NB4 (cell line): ENCODE results near the gene LMBR1L.

Source experiments
- DNase-seq: peaks from one replicate; pipeline ENCODE4 v3.0.0; 2010; ENCODE audit warnings: low read depth
- H3K4me3 ChIP-seq: one replicate; pipeline ENCODE4 v1.5.1; 2011; ENCODE audit warnings: mild to moderate bottlenecking, low read depth, low read length, moderate library complexity
- CTCF ChIP-seq: IDR thresholded peaks from one replicate; pipeline ENCODE4 v1.5.1; 2012; ENCODE audit warnings: low read depth, low read length
- MYC ChIP-seq: IDR thresholded peaks from 2 replicates; pipeline ENCODE4 v1.6.1; 2011; ENCODE audit warnings: low read depth, low read length
- POLR2A ChIP-seq: IDR thresholded peaks from 2 replicates; pipeline ENCODE4 v1.6.1; 2011; ENCODE audit warnings: mild to moderate bottlenecking; ENCODE audit not compliant: insufficient read length; ENCODE audit errors: extremely low read depth
- TF ChIP-seq, protein P1 (sequence below): IDR thresholded peaks from 2 replicates; pipeline ENCODE4 v1.6.1; 2011; ENCODE audit warnings: low read depth, low read length

LMBR1L gene, protein sequence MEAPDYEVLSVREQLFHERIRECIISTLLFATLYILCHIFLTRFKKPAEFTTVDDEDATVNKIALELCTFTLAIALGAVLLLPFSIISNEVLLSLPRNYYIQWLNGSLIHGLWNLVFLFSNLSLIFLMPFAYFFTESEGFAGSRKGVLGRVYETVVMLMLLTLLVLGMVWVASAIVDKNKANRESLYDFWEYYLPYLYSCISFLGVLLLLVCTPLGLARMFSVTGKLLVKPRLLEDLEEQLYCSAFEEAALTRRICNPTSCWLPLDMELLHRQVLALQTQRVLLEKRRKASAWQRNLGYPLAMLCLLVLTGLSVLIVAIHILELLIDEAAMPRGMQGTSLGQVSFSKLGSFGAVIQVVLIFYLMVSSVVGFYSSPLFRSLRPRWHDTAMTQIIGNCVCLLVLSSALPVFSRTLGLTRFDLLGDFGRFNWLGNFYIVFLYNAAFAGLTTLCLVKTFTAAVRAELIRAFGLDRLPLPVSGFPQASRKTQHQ

GRCh38 chr12:49110464-49111155, at the start of gene LMBR1L:
LMBR1L (minus strand) TSS chr12:49110847; CDS start chr12:49110555, 292 bp downstream.
- peak; percentile 99 for DNase-seq
- peak within 1 kb of the TSS; percentile 78 for H3K4me3 ChIP-seq
- TF ChIP-seq MYC (0 out of 2 replicates have a peak, but pooled peaks have one; percentile 11), POLR2A (peak; percentile 56), CTCF (peak; percentile 49)
- TF ChIP-seq, protein P1, sequence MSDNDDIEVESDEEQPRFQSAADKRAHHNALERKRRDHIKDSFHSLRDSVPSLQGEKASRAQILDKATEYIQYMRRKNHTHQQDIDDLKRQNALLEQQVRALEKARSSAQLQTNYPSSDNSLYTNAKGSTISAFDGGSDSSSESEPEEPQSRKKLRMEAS: no peak

DNA sequence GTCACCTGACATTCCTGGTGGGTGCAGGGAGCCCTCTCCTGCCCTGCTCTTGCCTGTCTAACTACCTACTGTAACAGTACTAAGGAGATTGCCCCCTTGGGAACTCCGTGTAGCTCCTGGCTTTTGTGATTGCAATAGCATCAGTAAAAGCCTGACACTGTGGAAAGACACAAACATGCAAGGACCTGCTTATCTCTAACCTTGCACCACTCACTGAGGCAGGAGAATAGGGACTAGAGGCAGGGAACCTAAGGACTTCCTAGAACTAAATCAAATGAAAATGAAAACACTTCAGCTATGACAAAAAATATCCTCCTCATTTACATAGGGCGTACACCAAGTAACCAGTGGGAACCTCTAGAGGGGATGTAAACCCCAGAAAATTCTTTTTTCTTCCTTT, 49.8 kb upstream of the LMBR1L start:
- peak; percentile 20 for DNase-seq
- TF ChIP-seq CTCF (no peak), POLR2A (no peak), MYC (no peak)
- TF ChIP-seq, protein P1: no peak
- H3K4me3 ChIP-seq: no peak overlapping the region

DNA sequence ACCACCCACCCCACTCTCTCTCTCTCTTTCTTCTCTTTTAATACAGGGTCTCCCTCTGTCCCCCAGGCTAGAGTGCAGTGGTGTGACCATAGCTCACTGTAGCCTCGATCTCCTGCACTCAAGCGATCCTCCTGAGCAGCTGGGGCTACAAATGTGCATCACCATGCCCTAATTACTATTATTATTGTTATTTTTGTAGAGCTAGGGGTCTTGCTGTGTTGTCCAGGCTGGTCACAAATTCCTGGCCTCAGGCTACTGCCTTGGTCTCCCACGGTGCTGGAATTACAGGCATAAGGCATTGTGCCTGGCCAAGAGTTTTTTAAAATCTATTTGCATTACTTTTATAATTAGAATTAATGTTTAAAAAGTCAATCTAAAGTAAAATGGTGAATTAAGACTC, 43.6 kb upstream of the LMBR1L start:
- H3K4me3 ChIP-seq: no peak overlapping the region
- TF ChIP-seq MYC (no peak), CTCF (no peak), POLR2A (no peak)
- TF ChIP-seq, protein P1: no peak
- no peak for DNase-seq

DNA sequence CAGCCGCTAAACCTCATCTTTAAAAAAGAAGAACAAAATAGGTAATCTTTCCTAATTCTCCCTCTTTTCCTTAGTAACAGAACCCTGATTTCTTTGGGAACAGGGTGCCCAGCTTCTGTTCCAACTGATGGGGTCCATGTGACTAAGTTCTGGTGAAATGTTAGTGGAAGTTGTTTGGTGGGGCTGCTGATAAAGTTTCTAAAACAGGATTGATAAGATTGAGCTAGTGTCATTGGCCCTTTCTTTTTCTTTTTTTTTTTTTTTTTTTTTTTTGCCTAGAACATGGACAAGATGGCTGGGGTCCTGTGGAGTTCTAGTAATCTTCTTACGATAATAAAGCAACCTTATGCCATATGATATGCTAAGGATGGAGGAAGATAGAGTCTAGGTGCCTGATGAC, 36.7 kb upstream of the LMBR1L start:
- DNase-seq: no peak
- TF ChIP-seq POLR2A (no peak), MYC (no peak), CTCF (no peak)
- TF ChIP-seq, protein P1: no peak
- no peak overlapping the region for H3K4me3 ChIP-seq

DNA sequence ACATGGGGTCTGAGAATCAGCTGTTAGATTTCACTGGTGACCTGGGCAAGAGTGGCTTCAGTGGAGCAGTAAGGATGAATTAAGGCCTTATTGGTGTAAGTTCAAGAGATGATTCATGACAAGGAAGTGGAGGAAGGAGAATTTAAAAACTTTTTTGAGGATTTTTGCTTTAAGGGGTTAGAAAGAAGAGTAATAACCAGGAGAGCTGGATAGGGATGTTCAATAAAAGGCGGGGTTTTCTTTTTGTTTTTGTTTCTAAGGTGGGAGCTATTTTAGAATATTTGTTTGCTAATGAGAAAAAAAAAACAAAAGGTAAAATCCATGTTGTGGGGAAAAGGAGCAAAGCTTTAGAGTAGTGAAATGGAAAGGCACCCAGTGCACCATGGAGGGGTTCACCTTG, 35.8 kb upstream of the LMBR1L start:
- TF ChIP-seq CTCF: no peak
- TF ChIP-seq, protein P1: no peak
- no peak overlapping the region for H3K4me3 ChIP-seq
- no peak for DNase-seq
